HepG2 (cell line): ENCODE results near the gene PITRM1. TPM values are rescaled to one million over a fixed set of nuclear protein-coding genes. Genes with fewer than 3 reads are reported as not detected.

ENCODE experiments used
- ATAC-seq: fragments of 200-7000 bp; cut with Tn5 transposase; 3 replicates; pipeline ENCODE4 v1.9.1; 2020; ENCODE audit warnings: mild to moderate bottlenecking, moderate library complexity
- BruUV-seq: library from RNA; stranded (reverse); fragments of 400-500 nt; replicated peaks from 2 replicates; lab custom pipeline; 2021; lab: Mats Ljungman, UMichigan
- CTCF ChIA-PET: fragments of 300-600 bp; formaldehyde crosslinking; extraction: SDS; loops from one replicate; lab custom pipeline; 2021; ENCODE audit warnings: low total read pairs, inconsistent platforms, low intra/inter-chr PET ratio; lab: Yijun Ruan, JAX
- POLR2A ChIA-PET: fragments of 350-600 bp; sonication (Branson Sonifier 250); formaldehyde crosslinking; loops from one replicate; lab custom pipeline; 2020; ENCODE audit warnings: antibody characterized with exemption, inconsistent platforms; lab: Yijun Ruan, JAX
- DNase-seq: peaks from one replicate; pipeline ENCODE4 v3.0.0-alpha.2; 2015; ENCODE audit warnings: low spot score
- FAIRE-seq: peaks from 3 replicates; lab custom pipeline; 2011; peaks lifted over from hg19 to GRCh38; lab: Jason Lieb, UNC
- H2AFZ ChIP-seq: one replicate; pipeline ENCODE4 v1.6.1; 2011; ENCODE audit warnings: low read length, inconsistent platforms
- H3K27ac ChIP-seq: fragments of 300-600 bp; 3 replicates; pipeline ENCODE4 v1.8.0; 2011; ENCODE audit warnings: mixed run types, mild to moderate bottlenecking, mixed read lengths, low read length, inconsistent platforms; ENCODE audit not compliant: insufficient read depth; ENCODE audit errors: extremely low read length
- H3K27me3 ChIP-seq, 2 experiments: fragments of 200-600 bp in 1 of 2; 2 replicates in 1 of 2; 3 replicates in 1 of 2; pipeline versions ENCODE4 v1.6.0 to v1.8.0; 2011; ENCODE audit warnings: low read length in 2 of 2, mild to moderate bottlenecking in 2 of 2, moderate library complexity in 2 of 2, inconsistent platforms in 1 of 2; ENCODE audit not compliant: insufficient read depth in 2 of 2, control insufficient read depth in 1 of 2
- H3K36me3 ChIP-seq, 2 experiments: fragments of 200-600 bp in 1 of 2; replicated peaks in 1 of 2; 2 replicates in 1 of 2; 3 replicates in 1 of 2; pipeline versions ENCODE4 v1.5.1 to v1.8.0; 2011; ENCODE audit warnings: low read length in 2 of 2, inconsistent platforms in 1 of 2; ENCODE audit not compliant: insufficient read depth in 2 of 2, control insufficient read depth in 1 of 2
- H3K4me1 ChIP-seq: 2 replicates; pipeline ENCODE4 v1.5.1; 2012; ENCODE audit warnings: low read length, inconsistent platforms; ENCODE audit not compliant: insufficient read depth
- H3K4me2 ChIP-seq: 2 replicates; pipeline ENCODE4 v1.6.0; 2011; ENCODE audit warnings: low read depth, low read length, inconsistent platforms
- H3K4me3 ChIP-seq, 3 experiments: fragments of 200-600 bp in 1 of 3; sonication (generic), shearing (Covaris generic) in 1 of 3; replicated peaks in 1 of 3; 2 replicates each; pipeline ENCODE4 v1.5.1; 2011 to 2016; ENCODE audit warnings: low read length in 3 of 3, inconsistent platforms in 2 of 3, low read depth in 2 of 3, mild to moderate bottlenecking in 2 of 3, control low read depth in 1 of 3, mixed read lengths in 1 of 3; ENCODE audit not compliant: insufficient read depth in 1 of 3
- H3K79me2 ChIP-seq: one replicate; pipeline ENCODE4 v1.6.1; 2011; ENCODE audit warnings: low read length, inconsistent platforms; ENCODE audit not compliant: insufficient read depth
- H3K9ac ChIP-seq: 2 replicates; pipeline ENCODE4 v1.6.0; 2011; ENCODE audit warnings: mild to moderate bottlenecking, low read depth, low read length, inconsistent platforms; ENCODE audit not compliant: insufficient read depth
- H3K9me3 ChIP-seq: 2 replicates; pipeline ENCODE4 v1.5.1; 2012; ENCODE audit warnings: mild to moderate bottlenecking, low read length
- H4K20me1 ChIP-seq: 2 replicates; pipeline ENCODE4 v1.6.0; 2011; ENCODE audit warnings: inconsistent platforms, mild to moderate bottlenecking, low read length, moderate library complexity; ENCODE audit not compliant: insufficient read depth
- CBFB ChIP-seq: sonication (generic); formaldehyde crosslinking; IDR thresholded peaks from 2 replicates; pipeline ENCODE4 v1.4.0; 2020; ENCODE audit warnings: missing genetic modification reagents
- CBX2 ChIP-seq, 2 experiments: fragments of 200-600 bp in 1 of 2; sonication (generic); formaldehyde crosslinking in 1 of 2; IDR thresholded peaks; 2 replicates each; pipeline versions ENCODE4 v1.7.0 to v1.8.1; 2018 to 2022; ENCODE audit warnings: low read depth in 2 of 2, low read length in 1 of 2, mild to moderate bottlenecking in 1 of 2, missing genetic modification reagents in 1 of 2
- CEBPG ChIP-seq: IDR thresholded peaks from 2 replicates; pipeline ENCODE4 v1.6.1; 2016
- EED ChIP-seq: sonication (generic); formaldehyde crosslinking; IDR thresholded peaks from 2 replicates; pipeline ENCODE4 v1.5.0; 2020; ENCODE audit warnings: mild to moderate bottlenecking, missing genetic modification reagents
- ELF4 ChIP-seq: sonication (generic); formaldehyde crosslinking; IDR thresholded peaks from 2 replicates; pipeline ENCODE4 v1.5.0; 2020; ENCODE audit warnings: missing genetic modification reagents, mild to moderate bottlenecking, moderate library complexity, borderline replicate concordance
- HCFC1 ChIP-seq: fragments of 150-350 bp; IDR thresholded peaks from 2 replicates; pipeline ENCODE4 v1.6.1; 2014; ENCODE audit warnings: low read depth, low read length
- HOXD1 ChIP-seq: sonication (generic); formaldehyde crosslinking; IDR thresholded peaks from 2 replicates; pipeline ENCODE4 v1.5.0; 2020; ENCODE audit warnings: missing genetic modification reagents
- NFATC3 ChIP-seq: sonication (generic); formaldehyde crosslinking; IDR thresholded peaks from 2 replicates; pipeline ENCODE4 v1.5.1; 2020; ENCODE audit warnings: mild to moderate bottlenecking, missing genetic modification reagents
- SMAD3 ChIP-seq: sonication (generic); formaldehyde crosslinking; IDR thresholded peaks from 2 replicates; pipeline ENCODE4 v1.4.0; 2020; ENCODE audit warnings: missing genetic modification reagents
- SRSF9 ChIP-seq: fragments of 200-400 bp; formaldehyde crosslinking; IDR thresholded peaks from 2 replicates; pipeline ENCODE4 v1.6.1; 2018; ENCODE audit warnings: borderline replicate concordance, mild to moderate bottlenecking, low read depth, low read length; ENCODE audit not compliant: insufficient read depth, poor library complexity, severe bottlenecking
- ZFP91 ChIP-seq: sonication (generic); formaldehyde crosslinking; IDR thresholded peaks from 2 replicates; pipeline ENCODE4 v1.9.0; 2022; ENCODE audit warnings: missing genetic modification reagents, mild to moderate bottlenecking, borderline replicate concordance
- ZFYVE20 ChIP-seq: sonication (generic); formaldehyde crosslinking; IDR thresholded peaks from 2 replicates; pipeline ENCODE4 v1.8.0; 2023; ENCODE audit warnings: low read depth, mild to moderate bottlenecking, moderate library complexity, missing genetic modification reagents, borderline replicate concordance
- ZNF329 ChIP-seq: sonication (generic); formaldehyde crosslinking; IDR thresholded peaks from 2 replicates; pipeline ENCODE4 v1.9.0; 2021; ENCODE audit warnings: low read depth, mild to moderate bottlenecking, missing genetic modification reagents
- ZNF670 ChIP-seq: sonication (generic); formaldehyde crosslinking; IDR thresholded peaks from 2 replicates; pipeline ENCODE4 v1.8.0; 2022; ENCODE audit warnings: mild to moderate bottlenecking, missing genetic modification reagents, borderline replicate concordance
- WGBS: methylation state at CpG from one replicate; pipeline ENCODE4 v1.1.6; 2017; ENCODE audit warnings: low lambda C conversion rate; 5-methylcytosine and 5-hydroxymethylcytosine counted together
- in situ Hi-C: cut with HindIII; loops from 2 replicates; pipeline ENCODE4 v1.10.0; 2017; ENCODE audit warnings: low pct_unique_long_range_greater_than_20kb; ENCODE audit not compliant: extremely low pct_ligation_motif_present
- intact Hi-C: fragments of 100-400 bp; cut with micrococcal nuclease; formaldehyde crosslinking; loops from one replicate; pipeline ENCODE4 v1.10.0; 2022; ENCODE audit not compliant: unreplicated experiment
- polyA plus RNA-seq, 8 experiments: library from polyadenylated mRNA; depleted of rRNA in 3 of 8; stranded (reverse) in 7 of 8; unstranded in 1 of 8; fragments of >200 nt; fragmentation: Illumina TruSeq in 4 of 8; extraction: Trizol in 4 of 8; gene quantifications; 2 replicates each; pipeline versions ENCODE4 v1.2.1 to v1.2.3, GENCODE V29; 2011 to 2016; ENCODE audit warnings: low read depth in 4 of 8, missing spikeins in 1 of 8, mixed read lengths in 1 of 8; ENCODE audit not compliant: insufficient read depth in 1 of 8
- total RNA-seq, 5 experiments: library from RNA; depleted of rRNA; stranded (reverse); fragments of >200 nt; fragmentation: Illumina TruSeq; extraction: Trizol; gene quantifications; 2 replicates each; pipeline ENCODE4 v1.2.3, GENCODE V29; 2016; ENCODE audit warnings: low read depth in 1 of 5
- TF ChIP-seq, protein P1 (sequence below): sonication (generic); formaldehyde crosslinking; IDR thresholded peaks from 2 replicates; pipeline ENCODE4 v1.4.0; 2020; ENCODE audit warnings: mild to moderate bottlenecking, missing genetic modification reagents
- TF ChIP-seq, protein P2 (sequence below): sonication (generic); formaldehyde crosslinking; IDR thresholded peaks from 2 replicates; pipeline ENCODE4 v1.5.0; 2020; ENCODE audit warnings: mild to moderate bottlenecking, missing genetic modification reagents, borderline replicate concordance

PITRM1 gene
- total and polyA plus RNA-seq, 2 of the 13 experiments (the other 11 are each of a cell fraction or from before 2014, with no cell fraction given), result 16.4 to 29.0 TPM

GRCh38 chr10:3098689-3099088, 73.9 kb downstream of the PITRM1 start:
- Histone ChIP-seq H3K27ac (no peak overlapping the region), H3K4me3 (no peak overlapping the region), H2AFZ (no peak overlapping the region), H3K27me3 (no peaks in the 10 kb centered on the region; a peak in 1 of 5 replicates), H3K9me3 (no peaks in the 10 kb centered on the region), H3K79me2 (no peaks in the 10 kb centered on the region), H3K4me1 (peaks cover 46% of the 10 kb centered on the region)
- in situ Hi-C loops (no loop called here), intact Hi-C loops (no loop called here)
- POLR2A ChIA-PET, result no interaction called here
- WGBS, result 96% methylated on average over 6 of the region's 11 CpGs
- BruUV-seq, result no TSS peak
- FAIRE-seq, result no peak
- TF ChIP-seq, protein P1, sequence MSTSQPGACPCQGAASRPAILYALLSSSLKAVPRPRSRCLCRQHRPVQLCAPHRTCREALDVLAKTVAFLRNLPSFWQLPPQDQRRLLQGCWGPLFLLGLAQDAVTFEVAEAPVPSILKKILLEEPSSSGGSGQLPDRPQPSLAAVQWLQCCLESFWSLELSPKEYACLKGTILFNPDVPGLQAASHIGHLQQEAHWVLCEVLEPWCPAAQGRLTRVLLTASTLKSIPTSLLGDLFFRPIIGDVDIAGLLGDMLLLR, result no peak
- TF ChIP-seq ZFP91 (CRISPR knock-in tag), result no peak
- no peak for TF ChIP-seq CBFB (CRISPR knock-in tag)
- TF ChIP-seq EED (CRISPR knock-in tag), result no peak
- TF ChIP-seq ZNF329 (CRISPR knock-in tag), result no peak
- no peak for TF ChIP-seq SMAD3
- TF ChIP-seq CBX2 (IDR thresholded peaks at IDR 0.05; ENCODE audit: low read depth, low read length), result no peak
- TF ChIP-seq CBX2 (CRISPR knock-in tag; IDR thresholded peaks at IDR 0.05; ENCODE audit: low read depth), result no peak
- TF ChIP-seq HCFC1, result no peak
- TF ChIP-seq SRSF9, result no peak
- no peak for TF ChIP-seq CEBPG
- TF ChIP-seq, protein P2, sequence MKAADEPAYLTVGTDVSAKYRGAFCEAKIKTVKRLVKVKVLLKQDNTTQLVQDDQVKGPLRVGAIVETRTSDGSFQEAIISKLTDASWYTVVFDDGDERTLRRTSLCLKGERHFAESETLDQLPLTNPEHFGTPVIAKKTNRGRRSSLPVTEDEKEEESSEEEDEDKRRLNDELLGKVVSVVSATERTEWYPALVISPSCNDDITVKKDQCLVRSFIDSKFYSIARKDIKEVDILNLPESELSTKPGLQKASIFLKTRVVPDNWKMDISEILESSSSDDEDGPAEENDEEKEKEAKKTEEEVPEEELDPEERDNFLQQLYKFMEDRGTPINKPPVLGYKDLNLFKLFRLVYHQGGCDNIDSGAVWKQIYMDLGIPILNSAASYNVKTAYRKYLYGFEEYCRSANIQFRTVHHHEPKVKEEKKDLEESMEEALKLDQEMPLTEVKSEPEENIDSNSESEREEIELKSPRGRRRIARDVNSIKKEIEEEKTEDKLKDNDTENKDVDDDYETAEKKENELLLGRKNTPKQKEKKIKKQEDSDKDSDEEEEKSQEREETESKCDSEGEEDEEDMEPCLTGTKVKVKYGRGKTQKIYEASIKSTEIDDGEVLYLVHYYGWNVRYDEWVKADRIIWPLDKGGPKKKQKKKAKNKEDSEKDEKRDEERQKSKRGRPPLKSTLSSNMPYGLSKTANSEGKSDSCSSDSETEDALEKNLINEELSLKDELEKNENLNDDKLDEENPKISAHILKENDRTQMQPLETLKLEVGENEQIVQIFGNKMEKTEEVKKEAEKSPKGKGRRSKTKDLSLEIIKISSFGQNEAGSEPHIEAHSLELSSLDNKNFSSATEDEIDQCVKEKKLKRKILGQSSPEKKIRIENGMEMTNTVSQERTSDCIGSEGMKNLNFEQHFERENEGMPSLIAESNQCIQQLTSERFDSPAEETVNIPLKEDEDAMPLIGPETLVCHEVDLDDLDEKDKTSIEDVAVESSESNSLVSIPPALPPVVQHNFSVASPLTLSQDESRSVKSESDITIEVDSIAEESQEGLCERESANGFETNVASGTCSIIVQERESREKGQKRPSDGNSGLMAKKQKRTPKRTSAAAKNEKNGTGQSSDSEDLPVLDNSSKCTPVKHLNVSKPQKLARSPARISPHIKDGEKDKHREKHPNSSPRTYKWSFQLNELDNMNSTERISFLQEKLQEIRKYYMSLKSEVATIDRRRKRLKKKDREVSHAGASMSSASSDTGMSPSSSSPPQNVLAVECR (CRISPR knock-in tag), result no peak
- no peak for TF ChIP-seq ELF4 (CRISPR knock-in tag)
- TF ChIP-seq ZNF670 (CRISPR knock-in tag), result no peak
- TF ChIP-seq NFATC3 (CRISPR knock-in tag), result no peak
- no peak for TF ChIP-seq ZFYVE20 (CRISPR knock-in tag)
- no peak for TF ChIP-seq HOXD1 (CRISPR knock-in tag)
- TF ChIP-seq, all 625 proteins: peak for 0
- Histone ChIP-seq H3K4me2 (no peak overlapping the region), H3K9ac (no peak overlapping the region), H4K20me1 (no peaks in the 10 kb centered on the region), H3K36me3 (no peaks in the 10 kb centered on the region)
- DNase-seq, result no peak
- CTCF ChIA-PET, result no interaction called here
- no peak for ATAC-seq
